Measurements from ENCODE around the gene NRROS.

GRCh38 chr3:196642434-196642833 lies 2.9 kb downstream of the NRROS start:
- TF ChIP-seq CTCF (conservative IDR thresholded peaks at IDR 0.05; ENCODE audit: low read depth, low read length) (no peak), RAD21 (IDR thresholded peaks at IDR 0.05; ENCODE audit: low read length) (no peak), SMC3 (IDR thresholded peaks at IDR 0.05; ENCODE audit: low read depth, low read length) (no peak)

All from IMR-90 (cell line).